Stimulated activated memory B cell treated with anti-CD40 and anti-IgM and Interleukin-4, amounts not matched to agents 10 μg/mL and 1 μg/mL and 100 μg/mL, for 72 hours (primary cell): ENCODE results near the gene RBX1.
"Not testable (repeated sequence)": the region's sequence is repeated elsewhere in the genome, so short reads cannot be mapped to it uniquely, and the experiment has no call there.

ENCODE experiments used
- ATAC-seq: fragments of 150-1000 bp; cut with Tn5 transposase; 2 replicates; pipeline ENCODE4 v1.10.0; 2021
- H3K27ac Mint-ChIP-seq: one replicate; pipeline ENCODE4 v1.8.0; 2022; ENCODE audit warnings: mild to moderate bottlenecking, mixed read lengths
- H3K27me3 Mint-ChIP-seq: one replicate; pipeline ENCODE4 v1.8.0; 2022; ENCODE audit warnings: mixed read lengths
- H3K36me3 Mint-ChIP-seq: one replicate; pipeline ENCODE4 v1.8.0; 2022; ENCODE audit warnings: mixed read lengths
- H3K4me1 Mint-ChIP-seq: one replicate; pipeline ENCODE4 v1.8.0; 2022; ENCODE audit warnings: mixed read lengths
- H3K4me3 Mint-ChIP-seq: one replicate; pipeline ENCODE4 v1.8.0; 2022; ENCODE audit warnings: mild to moderate bottlenecking, moderate library complexity, mixed read lengths
- H3K9me3 Mint-ChIP-seq: one replicate; pipeline ENCODE4 v1.8.0; 2022; ENCODE audit warnings: mixed read lengths

Gene RBX1

DNA sequence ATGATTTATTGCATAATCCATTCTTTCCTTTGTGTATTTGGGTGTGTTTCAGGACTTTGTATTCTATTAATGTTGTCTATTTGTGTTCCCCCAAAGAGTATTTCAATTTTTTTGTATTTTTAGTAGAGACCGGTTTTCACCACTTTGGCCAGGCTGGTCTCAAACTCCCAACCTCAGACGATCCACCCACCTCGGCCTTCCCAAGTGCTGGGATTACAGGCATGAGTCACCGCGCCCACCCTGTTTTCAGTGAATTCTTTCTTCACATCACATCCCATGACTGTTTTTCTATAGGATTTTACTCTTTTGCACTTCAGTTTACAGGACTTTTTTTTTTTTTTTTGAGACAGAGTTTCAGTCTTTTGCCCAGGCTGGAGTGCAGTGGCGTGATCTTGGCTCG lies 46.3 kb downstream of the RBX1 start:
- peaks cover 4% of the 10 kb centered on the region for H3K27me3 Mint-ChIP-seq
- no peaks in the 10 kb centered on the region for H3K4me1 Mint-ChIP-seq
- H3K36me3 Mint-ChIP-seq, result no peaks in the 10 kb centered on the region
- H3K4me3 Mint-ChIP-seq, result no peak overlapping the region
- H3K9me3 Mint-ChIP-seq, result peaks cover 6% of the 10 kb centered on the region
- no peak for ATAC-seq
- no peak overlapping the region for H3K27ac Mint-ChIP-seq

DNA sequence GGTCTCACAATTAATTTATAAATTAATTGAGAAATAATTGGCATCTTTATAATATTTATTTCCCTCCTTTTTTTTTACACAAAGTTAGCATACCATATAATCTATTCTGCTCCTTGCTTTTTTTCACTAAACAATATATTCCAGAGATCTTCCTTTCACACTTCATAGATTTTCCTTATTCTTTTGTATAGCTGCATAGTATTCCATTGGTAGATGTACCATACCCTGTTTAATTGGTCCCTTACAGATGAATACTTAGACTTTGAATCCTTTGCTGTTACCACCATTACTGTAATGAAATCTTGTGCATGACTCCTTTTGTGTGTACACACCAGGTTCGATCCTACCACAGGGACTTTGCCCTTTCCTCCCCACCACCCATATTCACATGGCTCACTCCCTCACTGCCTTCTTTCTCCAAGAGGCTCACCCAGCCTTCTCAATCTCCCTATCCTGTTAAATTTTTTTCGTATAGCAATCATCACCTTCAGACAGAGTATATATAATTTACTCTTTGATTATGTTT lies 48.9 kb downstream of the RBX1 start:
- H3K9me3 Mint-ChIP-seq, result peaks cover 6% of the 10 kb centered on the region
- H3K4me1 Mint-ChIP-seq, result no peaks in the 10 kb centered on the region
- H3K27me3 Mint-ChIP-seq, result no peaks in the 10 kb centered on the region
- H3K27ac Mint-ChIP-seq, result no peak overlapping the region
- ATAC-seq, result no peak
- H3K36me3 Mint-ChIP-seq, result no peaks in the 10 kb centered on the region
- no peak overlapping the region for H3K4me3 Mint-ChIP-seq

- Mint-ChIP-seq H3K4me3 (no peak overlapping the region), H3K27me3 (peaks cover 8% of the 10 kb centered on the region), H3K9me3 (peaks cover 6% of the 10 kb centered on the region), H3K36me3 (no peaks in the 10 kb centered on the region), H3K27ac (no peak overlapping the region), H3K4me1 (no peaks in the 10 kb centered on the region)
- no peak for ATAC-seq
Observed at GRCh38 chr22:41000941-41001721, 50.0 kb downstream of the RBX1 start.

- H3K27ac Mint-ChIP-seq, result no peak overlapping the region
- peaks cover 10% of the 10 kb centered on the region for H3K27me3 Mint-ChIP-seq
- H3K9me3 Mint-ChIP-seq, result peaks cover 6% of the 10 kb centered on the region
- H3K4me1 Mint-ChIP-seq, result no peaks in the 10 kb centered on the region
- no peaks in the 10 kb centered on the region for H3K36me3 Mint-ChIP-seq
- H3K4me3 Mint-ChIP-seq, result no peak overlapping the region
- no peak for ATAC-seq
Observed at GRCh38 chr22:41001722-41002122, 50.5 kb downstream of the RBX1 start.

GRCh38 chr22:41002386-41002785 lies 51.2 kb downstream of the RBX1 start:
- H3K4me1 Mint-ChIP-seq, H3K36me3 Mint-ChIP-seq, H3K27ac Mint-ChIP-seq, H3K9me3 Mint-ChIP-seq, H3K4me3 Mint-ChIP-seq, ATAC-seq, H3K27me3 Mint-ChIP-seq: not testable (repeated sequence)

DNA sequence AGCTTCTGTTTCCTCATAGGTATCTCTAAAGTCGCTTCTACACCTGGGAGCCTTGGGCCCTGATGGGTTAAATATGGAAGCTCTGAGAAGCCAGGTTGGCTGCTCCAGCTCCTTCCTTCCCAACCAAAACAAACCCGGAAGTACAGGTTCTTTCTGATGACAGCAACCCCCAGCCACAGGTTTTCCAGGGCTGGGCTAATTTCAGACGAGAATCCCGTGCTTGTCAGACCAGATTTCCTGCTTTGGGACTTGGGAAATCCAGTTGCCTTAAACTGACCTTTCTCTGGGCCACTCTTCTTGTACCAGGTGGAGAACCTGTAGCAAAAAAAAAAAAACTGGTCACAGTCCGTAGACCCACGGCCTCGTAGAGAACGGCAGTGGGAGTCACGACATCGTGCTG lies 51.9 kb downstream of the RBX1 start:
- Mint-ChIP-seq H3K4me3 (no peak overlapping the region), H3K27ac (no peak overlapping the region), H3K36me3 (no peaks in the 10 kb centered on the region), H3K4me1 (no peaks in the 10 kb centered on the region), H3K27me3 (peaks cover 10% of the 10 kb centered on the region), H3K9me3 (peaks cover 6% of the 10 kb centered on the region)
- no peak for ATAC-seq

GRCh38 chr22:41003976-41004375 lies 52.8 kb downstream of the RBX1 start:
- no peaks in the 10 kb centered on the region for H3K4me1 Mint-ChIP-seq
- H3K27ac Mint-ChIP-seq, result no peak overlapping the region
- peaks cover 10% of the 10 kb centered on the region for H3K27me3 Mint-ChIP-seq
- H3K4me3 Mint-ChIP-seq, result no peak overlapping the region
- no peak for ATAC-seq
- peaks cover 6% of the 10 kb centered on the region for H3K9me3 Mint-ChIP-seq
- H3K36me3 Mint-ChIP-seq, result no peaks in the 10 kb centered on the region

GRCh38 chr22:41009222-41009948 lies 58.2 kb downstream of the RBX1 start:
- Mint-ChIP-seq H3K4me1 (no peaks in the 10 kb centered on the region), H3K27me3 (peaks cover 10% of the 10 kb centered on the region), H3K9me3 (no peaks in the 10 kb centered on the region), H3K4me3 (no peak overlapping the region), H3K36me3 (no peaks in the 10 kb centered on the region), H3K27ac (no peak overlapping the region)
- ATAC-seq, result no peak

- H3K4me1 Mint-ChIP-seq, result no peaks in the 10 kb centered on the region
- H3K27ac Mint-ChIP-seq, result no peak overlapping the region
- no peaks in the 10 kb centered on the region for H3K9me3 Mint-ChIP-seq
- H3K36me3 Mint-ChIP-seq, result no peaks in the 10 kb centered on the region
- ATAC-seq, result no peak
- H3K4me3 Mint-ChIP-seq, result no peak overlapping the region
- no peaks in the 10 kb centered on the region for H3K27me3 Mint-ChIP-seq
Observed at GRCh38 chr22:41015003-41015402, 63.8 kb downstream of the RBX1 start.

GRCh38 chr22:41021061-41021612 lies 70.0 kb downstream of the RBX1 start:
- Mint-ChIP-seq H3K36me3 (no peaks in the 10 kb centered on the region), H3K27ac (peak overlapping the region; percentile 94), H3K4me3 (peak overlapping the region; percentile 93), H3K9me3 (no peaks in the 10 kb centered on the region), H3K27me3 (no peaks in the 10 kb centered on the region), H3K4me1 (peaks cover 10% of the 10 kb centered on the region)
- no peak for ATAC-seq

- Mint-ChIP-seq H3K36me3 (no peaks in the 10 kb centered on the region), H3K4me3 (peak overlapping the region; percentile 93), H3K9me3 (no peaks in the 10 kb centered on the region), H3K4me1 (peaks cover 10% of the 10 kb centered on the region), H3K27me3 (no peaks in the 10 kb centered on the region), H3K27ac (peak overlapping the region; percentile 94)
- peak; percentile 86 for ATAC-seq
Observed at GRCh38 chr22:41021613-41022454, 70.7 kb downstream of the RBX1 start.

DNA sequence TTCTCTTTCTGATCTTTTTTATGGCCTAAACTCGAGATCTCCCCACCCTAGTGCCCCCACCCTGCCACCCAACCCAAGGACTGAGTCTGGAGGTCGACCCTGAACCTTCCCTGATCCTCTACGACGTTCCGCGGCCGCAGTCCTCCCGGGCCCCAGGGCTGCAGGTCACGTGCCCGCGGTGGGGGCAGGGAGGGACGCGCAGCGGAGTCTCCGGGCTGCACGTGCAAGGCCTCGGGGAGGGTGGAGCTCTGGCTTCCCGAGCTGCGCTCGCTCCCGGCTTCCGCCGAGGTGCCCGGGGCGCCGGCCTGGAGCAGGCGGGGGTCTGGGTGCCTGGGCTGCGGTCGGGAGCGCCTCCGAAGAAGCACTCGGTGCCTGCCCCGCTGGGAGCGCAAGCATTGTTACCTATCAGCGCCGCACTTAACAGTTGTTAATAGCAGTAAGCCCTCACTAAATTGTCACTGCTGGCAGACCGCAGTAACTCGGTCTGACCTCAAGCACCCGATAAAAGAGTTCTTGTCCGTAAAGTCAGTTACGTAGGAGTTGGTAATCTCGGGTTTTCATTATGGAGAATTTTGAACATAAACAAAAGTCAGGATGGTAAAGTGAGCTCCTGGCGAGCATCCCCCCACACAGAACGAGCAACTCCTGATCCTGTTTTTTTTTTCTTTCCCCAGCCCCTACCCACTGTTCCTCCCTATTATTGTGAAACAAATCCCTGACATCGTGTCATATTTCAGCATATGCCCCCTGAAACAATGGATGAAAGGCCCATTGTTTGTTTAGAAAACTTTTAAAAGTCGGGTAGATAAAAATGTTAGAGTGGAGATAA lies 71.5 kb downstream of the RBX1 start:
- no peaks in the 10 kb centered on the region for H3K27me3 Mint-ChIP-seq
- ATAC-seq, result peak; percentile 89
- H3K4me3 Mint-ChIP-seq, result peak overlapping the region; percentile 88
- H3K9me3 Mint-ChIP-seq, result no peaks in the 10 kb centered on the region
- H3K36me3 Mint-ChIP-seq, result no peaks in the 10 kb centered on the region
- peak overlapping the region; percentile 94 for H3K27ac Mint-ChIP-seq
- peaks cover 10% of the 10 kb centered on the region for H3K4me1 Mint-ChIP-seq
